MCF 10A (cell line): ENCODE measurements around the gene ABHD1. TPM values are rescaled to one million over a fixed set of nuclear protein-coding genes. Genes with fewer than 3 reads are reported as not detected.

Source experiments
- BruUV-seq: library from RNA; stranded (reverse); fragments of 400-500 nt; replicated peaks from 2 replicates; lab custom pipeline; 2021; lab: Mats Ljungman, UMichigan
- CTCF ChIA-PET: fragments of 300-600 bp; sonication (Branson Sonifier 250); formaldehyde crosslinking; extraction: SDS; loops from one replicate; lab custom pipeline; 2021; ENCODE audit warnings: antibody characterized with exemption, inconsistent platforms; lab: Yijun Ruan, JAX
- POLR2A ChIA-PET: fragments of 300-600, 350-650 bp; sonication (Branson Sonifier 250); formaldehyde crosslinking; extraction: SDS; loops from one replicate; lab custom pipeline; 2020; ENCODE audit warnings: antibody characterized with exemption, inconsistent platforms; lab: Yijun Ruan, JAX
- DNase-seq: peaks from one replicate; pipeline ENCODE4 v3.0.0-alpha.2; 2018; ENCODE audit not compliant: unreplicated experiment
- H3K27ac Mint-ChIP-seq: one replicate; pipeline ENCODE4 v1.8.0; 2022; ENCODE audit warnings: mild to moderate bottlenecking, low read depth, mixed read lengths; ENCODE audit not compliant: unreplicated experiment
- H3K27me3 Mint-ChIP-seq: one replicate; pipeline ENCODE4 v1.8.0; 2022; ENCODE audit warnings: mixed read lengths; ENCODE audit not compliant: insufficient read depth, unreplicated experiment
- H3K36me3 Mint-ChIP-seq: one replicate; pipeline ENCODE4 v1.8.0; 2022; ENCODE audit warnings: mild to moderate bottlenecking, moderate library complexity, mixed read lengths; ENCODE audit not compliant: insufficient read depth, unreplicated experiment
- H3K4me1 Mint-ChIP-seq: one replicate; pipeline ENCODE4 v1.8.0; 2022; ENCODE audit warnings: mixed read lengths; ENCODE audit not compliant: insufficient read depth, unreplicated experiment
- H3K4me3 Mint-ChIP-seq: one replicate; pipeline ENCODE4 v1.8.0; 2022; ENCODE audit warnings: mild to moderate bottlenecking, moderate library complexity, mixed read lengths; ENCODE audit not compliant: unreplicated experiment
- H3K9me3 Mint-ChIP-seq: one replicate; pipeline ENCODE4 v1.8.0; 2022; ENCODE audit warnings: mixed read lengths; ENCODE audit not compliant: unreplicated experiment
- CTCF ChIP-seq: fragments of 200-600 bp; IDR thresholded peaks from one replicate; pipeline ENCODE4 v1.8.0; 2022; ENCODE audit warnings: antibody characterized with exemption, mild to moderate bottlenecking; ENCODE audit not compliant: unreplicated experiment
- intact Hi-C: fragments of 100-400 bp; cut with micrococcal nuclease; formaldehyde crosslinking; loops from 2 replicates; pipeline ENCODE4 v1.14.1; 2022
- total RNA-seq: library from RNA; stranded (reverse); gene quantifications from 2 replicates; pipeline ENCODE4 v1.2.3, GENCODE V29; 2022

Gene ABHD1
- total RNA-seq, 1 experiment from 2014 or later, result not detected

- peaks cover 11% of the 10 kb centered on the region for H3K4me1 Mint-ChIP-seq
- no peaks in the 10 kb centered on the region for H3K9me3 Mint-ChIP-seq
- no peaks in the 10 kb centered on the region for H3K36me3 Mint-ChIP-seq
- BruUV-seq, result no TSS peak
- ChIA-PET POLR2A (interaction anchor here (0.9 to 3.3 kb wide), 7 partner anchors 9 to 237 kb away, joined by 3 to 12 read pairs (median 4); partner anchors contain the start of genes AGBL5, ATRAID, OST4 and PREB), CTCF (interaction anchor here (0.5 to 1.1 kb wide), 8 partner anchors 10 to 1381 kb away, joined by 3 to 4 read pairs (median 3); no protein-coding TSS in a partner anchor)
- H3K4me3 Mint-ChIP-seq, result no peak overlapping the region
- no peak overlapping the region for H3K27ac Mint-ChIP-seq
- no peaks in the 10 kb centered on the region for H3K27me3 Mint-ChIP-seq
- TF ChIP-seq CTCF, result no peak
- DNase-seq, result peak; percentile 28
- intact Hi-C loops, result no loop called here
These were observed 40.0 kb upstream of the ABHD1 start for GRCh38 chr2:27083410-27084296.

- Mint-ChIP-seq H3K4me1 (peaks cover 11% of the 10 kb centered on the region), H3K36me3 (no peaks in the 10 kb centered on the region), H3K27ac (no peak overlapping the region), H3K27me3 (no peaks in the 10 kb centered on the region), H3K9me3 (no peaks in the 10 kb centered on the region), H3K4me3 (no peak overlapping the region)
- BruUV-seq, result no TSS peak
- TF ChIP-seq CTCF, result no peak
- CTCF ChIA-PET, result interaction anchor here (0.5 to 2.0 kb wide), 13 partner anchors 9 to 239 kb away, joined by 3 to 10 read pairs (median 3); no protein-coding TSS in a partner anchor
- DNase-seq, result no peak
- POLR2A ChIA-PET, result interaction anchor here (1.3 to 3.3 kb wide), 6 partner anchors 10 to 209 kb away, joined by 4 to 12 read pairs (median 6); partner anchors contain the start of genes AGBL5 and OST4
- intact Hi-C loops, result loop anchor here (1.0 kb wide), 1 partner anchor 123 kb away; no protein-coding TSS in a partner anchor
These were observed 39.1 kb upstream of the ABHD1 start for GRCh38 chr2:27084297-27085061.

GRCh38 chr2:27085062-27085672, 38.4 kb upstream of the ABHD1 start:
- no peak for TF ChIP-seq CTCF
- Mint-ChIP-seq H3K27ac (no peak overlapping the region), H3K36me3 (no peaks in the 10 kb centered on the region), H3K27me3 (no peaks in the 10 kb centered on the region), H3K9me3 (no peaks in the 10 kb centered on the region), H3K4me1 (peaks cover 11% of the 10 kb centered on the region), H3K4me3 (peak overlapping the region; percentile 75)
- no peak for DNase-seq
- intact Hi-C loops, result loop anchor here (1.0 kb wide), 1 partner anchor 124 kb away; no protein-coding TSS in a partner anchor
- ChIA-PET CTCF (interaction anchor here (0.6 to 2.0 kb wide), 13 partner anchors 12 to 1189 kb away, joined by 3 to 10 read pairs (median 4); partner anchors contain the start of gene TMEM214), POLR2A (interaction anchor here (0.8 to 2.4 kb wide), 7 partner anchors 11 to 238 kb away, joined by 3 to 8 read pairs (median 4); partner anchors contain the start of genes AGBL5, MPV17 and OST4)
- BruUV-seq, result TSS peak; percentile 16
